KMS-11 (cell line): ENCODE measurements around the gene CSRP2.

Source experiments
- H2AFZ ChIP-seq: fragments of 200-600 bp; sonication (generic); 2 replicates; pipeline ENCODE4 v1.6.1; 2016; ENCODE audit warnings: antibody characterized with exemption, mixed run types, low read depth
- H3K27ac ChIP-seq: fragments of 200-600 bp; sonication (generic); 2 replicates; pipeline ENCODE4 v1.6.1; 2016; ENCODE audit warnings: mild to moderate bottlenecking, mixed run types
- H3K27me3 ChIP-seq: fragments of 200-600 bp; sonication (generic); 2 replicates; pipeline ENCODE4 v1.6.1; 2017; ENCODE audit warnings: mild to moderate bottlenecking, low read depth, mixed run types, moderate library complexity; ENCODE audit not compliant: insufficient read depth
- H3K36me3 ChIP-seq: fragments of 200-600 bp; sonication (generic); 2 replicates; pipeline ENCODE4 v1.6.1; 2017; ENCODE audit warnings: mild to moderate bottlenecking, mixed run types; ENCODE audit not compliant: insufficient read depth
- H3K4me1 ChIP-seq: fragments of 200-600 bp; sonication (generic); 2 replicates; pipeline ENCODE4 v1.6.1; 2016; ENCODE audit warnings: mild to moderate bottlenecking, low read depth, mixed run types; ENCODE audit not compliant: poor library complexity, severe bottlenecking
- H3K4me2 ChIP-seq: fragments of 200-600 bp; sonication (generic); 2 replicates; pipeline ENCODE4 v1.7.0; 2016; ENCODE audit warnings: mild to moderate bottlenecking, mixed run types
- H3K4me3 ChIP-seq: fragments of 200-600 bp; sonication (generic); IDR thresholded peaks from 2 replicates; pipeline ENCODE4 v1.6.1; 2017; ENCODE audit warnings: low read depth, low read length, mixed read lengths; ENCODE audit not compliant: insufficient read depth
- H3K79me2 ChIP-seq: fragments of 200-600 bp; sonication (generic); 2 replicates; pipeline ENCODE4 v1.6.1; 2016; ENCODE audit warnings: low read depth, mixed run types; ENCODE audit not compliant: insufficient read depth
- H3K9ac ChIP-seq: fragments of 200-600 bp; sonication (generic); 2 replicates; pipeline ENCODE4 v1.6.1; 2016; ENCODE audit warnings: mild to moderate bottlenecking, mixed run types
- H4K20me1 ChIP-seq: fragments of 200-600 bp; sonication (generic); 2 replicates; pipeline ENCODE4 v1.6.1; 2016; ENCODE audit warnings: mild to moderate bottlenecking, mixed run types; ENCODE audit not compliant: insufficient read depth
- TF ChIP-seq, protein P1 (sequence below): fragments of 200-600 bp; sonication (generic); conservative IDR thresholded peaks from 2 replicates; pipeline ENCODE4 v1.6.1; 2017; ENCODE audit warnings: low read depth, mild to moderate bottlenecking, antibody characterized with exemption, low read length, moderate library complexity, mixed read lengths

CSRP2 gene

DNA sequence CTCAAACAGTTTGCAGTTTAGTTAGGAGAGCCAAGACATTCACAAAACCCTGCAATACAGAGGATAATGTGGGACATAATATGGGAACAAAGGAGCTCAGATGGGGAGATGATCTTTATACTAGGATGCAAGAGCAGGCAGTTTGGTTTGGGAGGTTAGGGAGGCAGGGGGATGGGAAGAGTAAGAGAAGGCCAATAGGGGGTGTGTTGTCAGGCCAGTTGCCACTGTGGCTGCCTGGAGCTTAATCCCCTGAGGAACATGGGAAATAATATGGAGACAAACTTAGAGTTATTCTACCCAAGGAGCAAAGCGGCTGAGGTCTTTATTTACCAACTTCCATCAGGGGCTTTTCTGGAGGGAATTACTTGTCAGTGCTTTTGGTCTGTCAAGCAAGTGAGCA is 10.0 kb upstream of the CSRP2 start:
- no peaks in the 10 kb centered on the region for H3K27me3 ChIP-seq
- H3K79me2 ChIP-seq = no peaks in the 10 kb centered on the region
- H3K36me3 ChIP-seq = no peaks in the 10 kb centered on the region
- no peak overlapping the region for H2AFZ ChIP-seq
- no peaks in the 10 kb centered on the region for H4K20me1 ChIP-seq
- no peak overlapping the region for H3K27ac ChIP-seq
- TF ChIP-seq, protein P1, sequence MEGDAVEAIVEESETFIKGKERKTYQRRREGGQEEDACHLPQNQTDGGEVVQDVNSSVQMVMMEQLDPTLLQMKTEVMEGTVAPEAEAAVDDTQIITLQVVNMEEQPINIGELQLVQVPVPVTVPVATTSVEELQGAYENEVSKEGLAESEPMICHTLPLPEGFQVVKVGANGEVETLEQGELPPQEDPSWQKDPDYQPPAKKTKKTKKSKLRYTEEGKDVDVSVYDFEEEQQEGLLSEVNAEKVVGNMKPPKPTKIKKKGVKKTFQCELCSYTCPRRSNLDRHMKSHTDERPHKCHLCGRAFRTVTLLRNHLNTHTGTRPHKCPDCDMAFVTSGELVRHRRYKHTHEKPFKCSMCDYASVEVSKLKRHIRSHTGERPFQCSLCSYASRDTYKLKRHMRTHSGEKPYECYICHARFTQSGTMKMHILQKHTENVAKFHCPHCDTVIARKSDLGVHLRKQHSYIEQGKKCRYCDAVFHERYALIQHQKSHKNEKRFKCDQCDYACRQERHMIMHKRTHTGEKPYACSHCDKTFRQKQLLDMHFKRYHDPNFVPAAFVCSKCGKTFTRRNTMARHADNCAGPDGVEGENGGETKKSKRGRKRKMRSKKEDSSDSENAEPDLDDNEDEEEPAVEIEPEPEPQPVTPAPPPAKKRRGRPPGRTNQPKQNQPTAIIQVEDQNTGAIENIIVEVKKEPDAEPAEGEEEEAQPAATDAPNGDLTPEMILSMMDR = no peak
- H3K4me2 ChIP-seq = no peak overlapping the region
- H3K9ac ChIP-seq = no peak overlapping the region
- no peaks in the 10 kb centered on the region for H3K4me1 ChIP-seq
- H3K4me3 ChIP-seq = no peak overlapping the region

DNA sequence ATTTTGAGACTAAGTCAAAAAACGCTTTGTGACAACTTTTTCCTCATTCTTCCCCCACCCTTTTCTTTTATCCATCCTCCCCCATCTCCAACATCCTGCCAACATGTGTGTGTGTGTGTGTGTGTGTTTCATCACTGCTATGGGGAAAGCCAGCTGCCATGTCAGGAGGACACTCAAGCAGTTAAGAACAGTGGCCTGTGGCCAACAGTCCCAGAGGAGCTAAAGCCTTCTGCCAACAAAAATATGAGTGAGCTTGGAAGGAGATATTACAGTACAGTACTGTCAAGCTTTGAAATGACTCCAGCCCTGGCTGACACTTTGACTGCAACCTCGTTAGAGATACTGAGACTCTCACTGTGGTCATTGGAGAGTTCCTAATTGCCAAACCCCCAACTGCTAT is 5.0 kb upstream of the CSRP2 start:
- H3K4me2 ChIP-seq = no peak overlapping the region
- TF ChIP-seq, protein P1 = no peak
- H3K27me3 ChIP-seq = no peaks in the 10 kb centered on the region
- H3K27ac ChIP-seq = no peak overlapping the region
- H3K79me2 ChIP-seq = no peaks in the 10 kb centered on the region
- H3K36me3 ChIP-seq = no peaks in the 10 kb centered on the region
- peaks cover 5% of the 10 kb centered on the region for H3K4me1 ChIP-seq
- no peak overlapping the region for H3K4me3 ChIP-seq
- H2AFZ ChIP-seq = no peak overlapping the region
- H3K9ac ChIP-seq = no peak overlapping the region
- H4K20me1 ChIP-seq = no peaks in the 10 kb centered on the region

DNA sequence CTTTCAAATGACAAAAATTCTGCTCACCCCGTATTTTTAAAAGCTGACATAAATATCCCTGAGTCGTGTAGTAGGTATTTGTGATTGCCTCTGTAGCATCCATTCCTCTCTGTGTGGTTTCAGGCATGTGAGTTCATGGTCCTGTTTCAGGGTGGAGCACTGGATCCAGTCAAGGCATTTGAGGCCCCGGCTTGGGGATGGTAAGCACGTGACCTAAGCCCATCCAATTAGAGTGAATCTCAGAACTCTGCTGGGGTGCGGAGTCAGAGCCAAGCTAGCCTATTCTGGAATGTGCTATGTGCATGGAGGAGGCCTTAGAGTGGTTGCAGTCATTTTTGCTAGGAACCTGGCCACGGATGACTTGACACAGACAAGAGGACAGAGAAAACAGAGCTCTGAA is 4.3 kb upstream of the CSRP2 start:
- Histone ChIP-seq H2AFZ (no peak overlapping the region), H3K4me1 (peaks cover 5% of the 10 kb centered on the region), H4K20me1 (no peaks in the 10 kb centered on the region), H3K36me3 (no peaks in the 10 kb centered on the region), H3K9ac (no peak overlapping the region), H3K79me2 (no peaks in the 10 kb centered on the region), H3K27me3 (no peaks in the 10 kb centered on the region), H3K4me2 (no peak overlapping the region), H3K27ac (no peak overlapping the region), H3K4me3 (no peak overlapping the region)
- TF ChIP-seq, protein P1 = no peak

DNA sequence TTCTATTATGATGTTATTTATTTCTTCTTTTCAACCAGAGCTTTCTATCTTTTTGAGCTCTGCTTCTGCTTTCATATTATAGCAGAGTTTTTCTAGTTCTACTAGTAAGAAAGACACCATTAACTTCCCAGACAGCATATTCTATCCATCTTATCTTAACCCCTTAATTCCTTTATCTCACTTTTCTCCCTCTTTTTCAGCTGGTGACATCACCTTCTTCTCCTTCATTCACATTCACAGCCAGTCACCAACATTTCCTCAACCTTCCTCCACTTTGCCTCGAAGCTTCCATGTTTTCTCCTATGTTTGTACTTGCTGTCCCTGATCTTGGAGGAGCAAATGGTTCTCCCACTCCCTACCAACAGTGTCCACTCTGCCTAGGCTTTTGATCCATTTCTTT is 3.5 kb upstream of the CSRP2 start:
- Histone ChIP-seq H2AFZ (no peak overlapping the region), H3K79me2 (no peaks in the 10 kb centered on the region), H3K4me3 (no peak overlapping the region), H3K9ac (no peak overlapping the region), H3K27me3 (no peaks in the 10 kb centered on the region), H3K4me2 (no peak overlapping the region), H4K20me1 (no peaks in the 10 kb centered on the region), H3K27ac (no peak overlapping the region), H3K4me1 (peaks cover 5% of the 10 kb centered on the region), H3K36me3 (no peaks in the 10 kb centered on the region)
- TF ChIP-seq, protein P1 = no peak
